Measurements from ENCODE around the gene NPEPL1.

The NPEPL1 gene

DNA sequence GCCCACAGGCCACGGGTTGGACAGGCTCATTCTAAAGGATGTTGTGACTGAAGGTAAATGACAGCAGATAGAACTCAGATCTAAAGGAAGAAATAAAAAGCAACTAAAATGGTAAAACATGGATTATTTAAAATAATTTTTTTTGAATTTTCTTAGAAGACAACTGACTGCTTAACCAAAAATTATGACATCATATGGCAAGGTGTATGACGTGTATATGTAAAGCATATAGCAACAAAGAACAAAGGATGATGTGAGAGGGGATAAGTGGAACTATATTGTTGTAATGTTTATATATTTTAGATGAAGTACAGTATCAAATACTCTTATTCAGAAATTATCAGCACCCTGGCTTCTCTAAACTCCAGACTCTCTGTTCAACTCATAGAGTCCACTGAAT, 38.6 kb downstream of the NPEPL1 start:
- no peak for TF ChIP-seq CTCF (IDR thresholded peaks at IDR 0.05; ENCODE audit: insufficient read depth, low read length, missing control alignments)
- ChIA-PET POLR2A (no interaction called here), CTCF (no interaction called here)
- H3K4me3 ChIP-seq (ENCODE audit: low read depth, low read length) = no peak overlapping the region
- no peak for DNase-seq (ENCODE audit: low read depth, low spot score)

DNA sequence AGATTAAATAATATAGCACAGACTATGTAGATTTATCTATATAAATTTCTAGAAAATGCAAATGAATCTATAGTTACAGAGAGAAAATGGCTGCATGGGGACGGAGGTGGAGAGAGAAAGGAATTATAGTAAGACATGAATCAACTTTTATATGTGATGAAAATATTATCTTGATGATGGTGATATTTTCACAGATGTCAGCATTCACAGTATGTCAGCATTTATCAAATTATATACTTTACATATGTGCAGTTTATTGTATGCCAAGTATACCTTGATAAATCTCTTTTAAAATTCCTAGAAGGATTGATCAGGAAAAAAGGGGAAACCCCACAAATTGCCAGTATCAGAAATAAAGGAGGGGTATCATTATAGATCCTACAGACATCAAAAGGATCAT, 44.6 kb downstream of the NPEPL1 start:
- ChIA-PET POLR2A (no interaction called here), CTCF (no interaction called here)
- H3K4me3 ChIP-seq (ENCODE audit: low read depth, low read length) = no peak overlapping the region
- TF ChIP-seq CTCF (IDR thresholded peaks at IDR 0.05; ENCODE audit: insufficient read depth, low read length, missing control alignments) = no peak
- DNase-seq (ENCODE audit: low read depth, low spot score) = no peak

GRCh38 chr20:58740356-58741308, 48.0 kb downstream of the NPEPL1 start:
- CTCF ChIA-PET = no interaction called here
- H3K4me3 ChIP-seq (ENCODE audit: low read depth, low read length) = no peak overlapping the region
- POLR2A ChIA-PET = no interaction called here
- no peak for TF ChIP-seq CTCF (IDR thresholded peaks at IDR 0.05; ENCODE audit: insufficient read depth, low read length, missing control alignments)
- no peak for DNase-seq (ENCODE audit: low read depth, low spot score)

DNA sequence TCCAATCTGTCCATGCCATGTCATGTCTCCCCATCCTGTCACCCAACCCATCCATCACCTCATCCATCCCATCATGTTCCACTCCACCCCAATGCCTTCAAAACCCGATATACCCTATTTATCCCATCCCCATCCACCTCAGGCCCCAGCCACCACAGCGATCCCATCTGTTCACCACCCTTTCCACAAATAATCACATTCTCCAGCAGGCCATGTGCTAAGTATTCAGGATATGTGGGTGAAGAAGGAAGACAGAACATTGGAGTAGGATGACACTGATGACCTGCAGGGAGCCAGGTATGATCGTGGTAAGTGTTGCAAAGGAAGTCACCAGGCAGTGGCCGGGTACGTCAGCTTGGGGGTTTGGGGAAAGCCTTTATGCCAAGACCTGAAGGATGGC, 48.8 kb downstream of the NPEPL1 start:
- ChIA-PET POLR2A (no interaction called here), CTCF (no interaction called here)
- no peak for DNase-seq (ENCODE audit: low read depth, low spot score)
- no peak for TF ChIP-seq CTCF (IDR thresholded peaks at IDR 0.05; ENCODE audit: insufficient read depth, low read length, missing control alignments)
- H3K4me3 ChIP-seq (ENCODE audit: low read depth, low read length) = no peak overlapping the region

DNA sequence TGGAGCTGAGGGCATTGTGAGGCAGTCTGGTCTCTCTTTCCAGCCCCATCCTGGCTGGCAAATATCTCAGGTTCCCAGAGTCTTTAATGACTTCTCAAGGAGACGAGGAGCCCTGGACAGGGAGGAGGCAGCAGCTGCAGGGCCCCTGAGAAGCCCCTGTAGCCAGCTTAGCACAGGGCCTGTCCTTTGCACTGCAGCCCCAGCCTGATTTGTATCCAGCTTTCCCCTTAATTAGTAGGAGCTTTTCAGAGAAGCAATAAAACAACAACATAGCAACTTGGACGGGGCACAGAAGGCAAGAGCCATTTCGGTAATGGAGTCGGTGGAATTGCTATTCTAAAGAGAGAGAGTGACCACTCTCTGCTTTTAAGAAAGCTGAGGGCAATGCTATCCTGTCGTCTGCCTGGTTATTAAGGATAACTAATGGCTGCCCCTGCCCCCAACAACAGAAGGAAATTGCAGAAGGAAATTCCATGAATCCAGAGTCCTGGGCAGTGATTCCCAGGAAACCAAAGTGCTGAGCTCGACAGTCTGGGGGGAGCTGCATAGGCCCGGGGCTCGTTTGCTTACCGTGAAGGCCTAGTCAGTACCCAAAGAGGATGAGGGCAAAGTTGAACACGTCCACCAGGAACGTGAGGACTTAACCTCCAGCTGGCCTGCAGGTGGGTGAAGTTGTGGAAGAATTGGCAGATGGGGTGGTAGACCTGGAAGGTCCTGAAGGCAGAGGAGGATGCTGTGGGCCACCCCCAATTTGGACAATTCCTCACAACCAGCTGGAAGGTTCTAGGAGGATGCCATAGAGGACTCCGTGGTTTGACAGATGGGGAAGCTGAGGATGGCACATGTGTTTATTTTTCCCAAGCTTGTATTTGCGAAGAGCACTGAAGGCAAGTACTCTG, 50.3 kb downstream of the NPEPL1 start:
- ChIA-PET POLR2A (no interaction called here), CTCF (no interaction called here)
- H3K4me3 ChIP-seq (ENCODE audit: low read depth, low read length) = no peak overlapping the region
- TF ChIP-seq CTCF (IDR thresholded peaks at IDR 0.05; ENCODE audit: insufficient read depth, low read length, missing control alignments) = no peak
- DNase-seq (ENCODE audit: low read depth, low spot score) = no peak

DNA sequence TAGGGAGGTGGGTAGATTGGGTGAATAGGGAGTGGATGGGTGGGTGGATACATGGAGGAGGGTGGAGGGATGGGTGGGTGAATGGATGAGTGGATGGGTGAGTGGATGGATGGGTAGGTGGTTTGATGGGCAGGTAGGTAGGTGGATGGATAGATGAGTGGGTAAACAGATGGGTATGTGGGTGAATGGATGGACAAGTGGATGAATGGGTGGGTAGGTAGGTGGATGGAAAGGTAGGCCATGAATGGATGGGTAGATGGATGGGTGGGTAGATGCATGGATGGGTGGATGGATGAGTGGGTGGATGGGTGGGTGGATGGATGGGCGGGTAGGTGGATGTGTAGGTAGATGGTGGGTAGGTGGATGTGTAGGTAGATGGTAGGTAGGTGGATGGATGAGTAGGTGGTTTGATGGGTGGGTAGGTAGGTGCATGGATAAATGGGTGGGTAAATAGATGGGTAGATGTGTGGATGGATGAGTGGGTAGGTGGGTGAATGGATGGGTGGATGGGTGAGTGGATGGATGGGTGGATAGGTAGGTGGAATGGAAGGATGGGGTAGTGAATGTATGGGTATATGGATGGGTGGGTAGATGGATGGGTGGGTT, 51.4 kb downstream of the NPEPL1 start:
- no peak overlapping the region for H3K4me3 ChIP-seq (ENCODE audit: low read depth, low read length)
- no peak for DNase-seq (ENCODE audit: low read depth, low spot score)
- ChIA-PET POLR2A (no interaction called here), CTCF (no interaction called here)
- no peak for TF ChIP-seq CTCF (IDR thresholded peaks at IDR 0.05; ENCODE audit: insufficient read depth, low read length, missing control alignments)
